K562 (cell line): ENCODE data around the gene PTPRB. TPM values are rescaled to one million over a fixed set of nuclear protein-coding genes. Genes with fewer than 3 reads are reported as not detected.
A peak's percentile ranks its signal among the peaks of the same experiment; 100 is the strongest.

Experiments
- EP400 ChIP-seq: fragments of 450-650 bp; IDR thresholded peaks from 2 replicates; pipeline ENCODE4 v1.6.1; 2017; ENCODE audit warnings: antibody characterized with exemption, mild to moderate bottlenecking, moderate library complexity
- GATAD2A ChIP-seq: fragments of 450-650 bp; IDR thresholded peaks from 2 replicates; pipeline ENCODE4 v1.6.1; 2017
- JUND ChIP-seq, 2 experiments: IDR thresholded peaks; 2 replicates in 1 of 2; 3 replicates in 1 of 2; pipeline ENCODE4 v1.6.1; 2011; ENCODE audit warnings: borderline replicate concordance in 2 of 2, low read depth in 2 of 2, low read length in 2 of 2, improper control_type of control experiment in 1 of 2, missing biosample characterization in 1 of 2, missing genetic modification characterization in 1 of 2, missing genetic modification reagents in 1 of 2
- LEF1 ChIP-seq: fragments of 450-650 bp; IDR thresholded peaks from 2 replicates; pipeline ENCODE4 v1.6.1; 2016; ENCODE audit warnings: mild to moderate bottlenecking
- SRSF9 ChIP-seq: fragments of 200-400 bp; formaldehyde crosslinking; IDR thresholded peaks from 2 replicates; pipeline ENCODE4 v1.6.1; 2017; ENCODE audit warnings: low read depth, low read length, borderline replicate concordance
- ZNF589 ChIP-seq: fragments of 200-800 bp; sonication (Bioruptor generic); IDR thresholded peaks from 2 replicates; pipeline ENCODE4 v1.6.1; 2016; ENCODE audit warnings: low read depth, missing genetic modification characterization, missing compliant biosample characterization
- polyA plus RNA-seq, 8 experiments: library from polyadenylated mRNA; depleted of rRNA in 4 of 8; stranded (reverse) in 5 of 8; unstranded in 3 of 8; fragments of >200 nt; fragmentation: Nextera tagmentation in 2 of 8; fragmentation: Illumina TruSeq in 1 of 8; extraction: Ambion mirVana in 2 of 8; extraction: Trizol in 1 of 8; gene quantifications; 2 replicates each; pipeline versions ENCODE4 v1.2.1 to v1.2.3, GENCODE V29; 2011 to 2014; ENCODE audit warnings: inconsistent platforms in 1 of 8, missing spikeins in 1 of 8
- total RNA-seq, 7 experiments: library from RNA; depleted of rRNA in 6 of 7; stranded (reverse); fragments of >200 nt in 6 of 7; fragmentation: Illumina TruSeq in 2 of 7; extraction: Trizol in 2 of 7; gene quantifications; 2 replicates each; pipeline versions ENCODE4 v1.2.1 to v1.2.3, GENCODE V29; 2011 to 2021; ENCODE audit warnings: low replicate concordance in 1 of 7
- TF ChIP-seq, protein P1 (sequence below): fragments of 450-650 bp; IDR thresholded peaks from 2 replicates; pipeline ENCODE4 v1.6.1; 2016; ENCODE audit warnings: missing biosample characterization, missing genetic modification characterization
- TF ChIP-seq, protein P2 (sequence below), 2 experiments: IDR thresholded peaks in 1 of 2; conservative IDR thresholded peaks in 1 of 2; 2 replicates each; pipeline ENCODE4 v1.6.1; 2016; ENCODE audit warnings: low read depth in 2 of 2, mild to moderate bottlenecking in 1 of 2, missing compliant biosample characterization in 1 of 2, missing genetic modification characterization in 1 of 2, moderate library complexity in 1 of 2
- TF ChIP-seq, protein P3 (sequence below): fragments of 450-650 bp; IDR thresholded peaks from 2 replicates; pipeline ENCODE4 v1.6.1; 2017; ENCODE audit warnings: antibody characterized with exemption, mild to moderate bottlenecking

The PTPRB gene
- total and polyA plus RNA-seq, 9 of the 15 experiments (the other 6 are each of a cell fraction or from before 2014, with no cell fraction given) = 0.46 to 5.9 (median 3.1) TPM

DNA sequence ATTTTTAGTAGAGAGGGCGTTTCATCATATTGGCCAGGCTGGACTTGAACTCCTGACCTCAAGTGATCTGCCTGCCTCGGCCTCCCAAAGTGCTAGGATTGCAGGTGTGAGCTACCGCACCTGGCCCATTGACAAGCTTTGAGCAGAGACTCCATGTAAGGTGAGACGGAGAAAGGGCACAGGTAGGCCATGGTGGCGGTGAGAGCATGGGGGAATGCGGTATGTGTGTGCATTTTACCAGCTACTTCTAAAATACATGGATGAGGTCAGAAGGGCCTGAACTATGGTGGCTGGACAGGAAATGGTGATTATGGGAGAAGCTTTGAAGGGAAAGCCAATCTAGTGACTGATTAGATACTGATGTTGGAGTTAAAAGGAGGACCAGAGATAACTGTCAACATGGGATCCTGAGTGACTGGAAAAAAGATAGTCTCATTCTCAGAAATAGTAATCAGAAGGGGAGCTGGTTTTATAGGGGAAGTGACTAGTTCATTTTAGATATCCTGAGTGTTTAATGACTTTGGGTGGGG lies 21.9 kb upstream of the PTPRB start (continued):
- TF ChIP-seq, protein P1, sequence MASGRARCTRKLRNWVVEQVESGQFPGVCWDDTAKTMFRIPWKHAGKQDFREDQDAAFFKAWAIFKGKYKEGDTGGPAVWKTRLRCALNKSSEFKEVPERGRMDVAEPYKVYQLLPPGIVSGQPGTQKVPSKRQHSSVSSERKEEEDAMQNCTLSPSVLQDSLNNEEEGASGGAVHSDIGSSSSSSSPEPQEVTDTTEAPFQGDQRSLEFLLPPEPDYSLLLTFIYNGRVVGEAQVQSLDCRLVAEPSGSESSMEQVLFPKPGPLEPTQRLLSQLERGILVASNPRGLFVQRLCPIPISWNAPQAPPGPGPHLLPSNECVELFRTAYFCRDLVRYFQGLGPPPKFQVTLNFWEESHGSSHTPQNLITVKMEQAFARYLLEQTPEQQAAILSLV (tag) = peak; percentile 59; the same call in 1 of the 2 replicates
- TF ChIP-seq GATAD2A (peak; percentile 86; the same call in 1 of the 2 replicates), EP400 (peak; percentile 39; the same call in 1 of the 2 replicates), ZNF589 (CRISPR knock-in tag) (peak; percentile 64; the same call in 1 of the 2 replicates), JUND (IDR thresholded peaks at IDR 0.05; ENCODE audit: borderline replicate concordance, low read depth, low read length) (peak; percentile 59), JUND (tag; IDR thresholded peaks at IDR 0.05; ENCODE audit: borderline replicate concordance, low read depth, low read length) (peak; percentile 62; the same call in 1 of the 3 replicates), LEF1 (peak; percentile 65; the same call in 1 of the 2 replicates), SRSF9 (no peak)
- TF ChIP-seq, protein P2, sequence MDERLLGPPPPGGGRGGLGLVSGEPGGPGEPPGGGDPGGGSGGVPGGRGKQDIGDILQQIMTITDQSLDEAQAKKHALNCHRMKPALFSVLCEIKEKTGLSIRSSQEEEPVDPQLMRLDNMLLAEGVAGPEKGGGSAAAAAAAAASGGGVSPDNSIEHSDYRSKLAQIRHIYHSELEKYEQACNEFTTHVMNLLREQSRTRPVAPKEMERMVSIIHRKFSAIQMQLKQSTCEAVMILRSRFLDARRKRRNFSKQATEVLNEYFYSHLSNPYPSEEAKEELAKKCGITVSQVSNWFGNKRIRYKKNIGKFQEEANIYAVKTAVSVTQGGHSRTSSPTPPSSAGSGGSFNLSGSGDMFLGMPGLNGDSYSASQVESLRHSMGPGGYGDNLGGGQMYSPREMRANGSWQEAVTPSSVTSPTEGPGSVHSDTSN (CRISPR knock-in tag; IDR thresholded peaks at IDR 0.05; ENCODE audit: low read depth) = no peak
- TF ChIP-seq, protein P2 (tag; conservative IDR thresholded peaks at IDR 0.05; ENCODE audit: low read depth) = 0 out of 2 replicates have a peak, but pooled peaks have one; percentile 7
- TF ChIP-seq, protein P3, sequence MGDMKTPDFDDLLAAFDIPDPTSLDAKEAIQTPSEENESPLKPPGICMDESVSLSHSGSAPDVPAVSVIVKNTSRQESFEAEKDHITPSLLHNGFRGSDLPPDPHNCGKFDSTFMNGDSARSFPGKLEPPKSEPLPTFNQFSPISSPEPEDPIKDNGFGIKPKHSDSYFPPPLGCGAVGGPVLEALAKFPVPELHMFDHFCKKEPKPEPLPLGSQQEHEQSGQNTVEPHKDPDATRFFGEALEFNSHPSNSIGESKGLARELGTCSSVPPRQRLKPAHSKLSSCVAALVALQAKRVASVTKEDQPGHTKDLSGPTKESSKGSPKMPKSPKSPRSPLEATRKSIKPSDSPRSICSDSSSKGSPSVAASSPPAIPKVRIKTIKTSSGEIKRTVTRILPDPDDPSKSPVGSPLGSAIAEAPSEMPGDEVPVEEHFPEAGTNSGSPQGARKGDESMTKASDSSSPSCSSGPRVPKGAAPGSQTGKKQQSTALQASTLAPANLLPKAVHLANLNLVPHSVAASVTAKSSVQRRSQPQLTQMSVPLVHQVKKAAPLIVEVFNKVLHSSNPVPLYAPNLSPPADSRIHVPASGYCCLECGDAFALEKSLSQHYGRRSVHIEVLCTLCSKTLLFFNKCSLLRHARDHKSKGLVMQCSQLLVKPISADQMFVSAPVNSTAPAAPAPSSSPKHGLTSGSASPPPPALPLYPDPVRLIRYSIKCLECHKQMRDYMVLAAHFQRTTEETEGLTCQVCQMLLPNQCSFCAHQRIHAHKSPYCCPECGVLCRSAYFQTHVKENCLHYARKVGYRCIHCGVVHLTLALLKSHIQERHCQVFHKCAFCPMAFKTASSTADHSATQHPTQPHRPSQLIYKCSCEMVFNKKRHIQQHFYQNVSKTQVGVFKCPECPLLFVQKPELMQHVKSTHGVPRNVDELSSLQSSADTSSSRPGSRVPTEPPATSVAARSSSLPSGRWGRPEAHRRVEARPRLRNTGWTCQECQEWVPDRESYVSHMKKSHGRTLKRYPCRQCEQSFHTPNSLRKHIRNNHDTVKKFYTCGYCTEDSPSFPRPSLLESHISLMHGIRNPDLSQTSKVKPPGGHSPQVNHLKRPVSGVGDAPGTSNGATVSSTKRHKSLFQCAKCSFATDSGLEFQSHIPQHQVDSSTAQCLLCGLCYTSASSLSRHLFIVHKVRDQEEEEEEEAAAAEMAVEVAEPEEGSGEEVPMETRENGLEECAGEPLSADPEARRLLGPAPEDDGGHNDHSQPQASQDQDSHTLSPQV = peak; percentile 81
